Measurements from ENCODE around the gene FN1.
A peak's percentile ranks its signal among the peaks of the same experiment; 100 is the strongest.

DNA sequence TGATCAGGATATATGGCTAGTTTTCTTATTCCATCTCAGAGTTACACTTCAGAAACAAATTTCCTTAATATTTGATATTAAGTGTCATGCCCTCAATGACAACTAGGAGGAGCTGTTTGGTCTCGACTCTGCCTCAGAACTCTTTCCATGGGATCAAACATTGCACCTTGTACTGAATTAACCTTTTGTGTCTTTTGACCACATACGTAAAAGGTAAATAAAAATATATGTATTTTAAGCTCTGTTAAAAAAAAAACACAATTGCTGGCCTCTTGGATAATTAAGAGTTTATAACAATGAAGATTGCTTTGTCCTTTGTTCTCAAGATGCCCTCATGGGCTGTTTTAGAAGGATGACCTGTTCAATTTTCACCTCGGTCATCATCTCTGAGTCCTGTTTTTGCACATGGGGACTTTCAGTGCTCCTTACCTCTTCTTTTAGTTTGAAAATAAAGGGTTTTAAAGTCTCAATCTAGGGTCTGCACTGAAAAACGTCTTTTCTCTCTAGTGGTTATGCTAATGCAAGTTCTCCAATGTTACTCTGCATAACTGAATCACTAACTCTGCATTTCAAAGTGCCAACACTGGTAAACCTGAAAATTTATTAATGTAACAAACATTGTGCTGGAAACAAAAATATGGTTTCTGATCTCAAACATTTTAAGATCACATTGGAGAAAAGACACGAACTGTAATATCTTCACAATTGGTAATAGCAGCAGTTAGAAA lies 18.8 kb upstream of the FN1 start:
- TF ChIP-seq, protein P1, sequence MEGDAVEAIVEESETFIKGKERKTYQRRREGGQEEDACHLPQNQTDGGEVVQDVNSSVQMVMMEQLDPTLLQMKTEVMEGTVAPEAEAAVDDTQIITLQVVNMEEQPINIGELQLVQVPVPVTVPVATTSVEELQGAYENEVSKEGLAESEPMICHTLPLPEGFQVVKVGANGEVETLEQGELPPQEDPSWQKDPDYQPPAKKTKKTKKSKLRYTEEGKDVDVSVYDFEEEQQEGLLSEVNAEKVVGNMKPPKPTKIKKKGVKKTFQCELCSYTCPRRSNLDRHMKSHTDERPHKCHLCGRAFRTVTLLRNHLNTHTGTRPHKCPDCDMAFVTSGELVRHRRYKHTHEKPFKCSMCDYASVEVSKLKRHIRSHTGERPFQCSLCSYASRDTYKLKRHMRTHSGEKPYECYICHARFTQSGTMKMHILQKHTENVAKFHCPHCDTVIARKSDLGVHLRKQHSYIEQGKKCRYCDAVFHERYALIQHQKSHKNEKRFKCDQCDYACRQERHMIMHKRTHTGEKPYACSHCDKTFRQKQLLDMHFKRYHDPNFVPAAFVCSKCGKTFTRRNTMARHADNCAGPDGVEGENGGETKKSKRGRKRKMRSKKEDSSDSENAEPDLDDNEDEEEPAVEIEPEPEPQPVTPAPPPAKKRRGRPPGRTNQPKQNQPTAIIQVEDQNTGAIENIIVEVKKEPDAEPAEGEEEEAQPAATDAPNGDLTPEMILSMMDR (IDR thresholded peaks at IDR 0.05 in 2 of 3, conservative IDR thresholded peaks at IDR 0.05 in 1 of 3; ENCODE audit: borderline replicate concordance in 1 of 3, insufficient read depth in 1 of 3, low read depth in 2 of 3, low read length in 2 of 3), result peak; percentile 64 to 75 (median 72); a peak in 5 of 6 replicates
- TF ChIP-seq, protein P2, sequence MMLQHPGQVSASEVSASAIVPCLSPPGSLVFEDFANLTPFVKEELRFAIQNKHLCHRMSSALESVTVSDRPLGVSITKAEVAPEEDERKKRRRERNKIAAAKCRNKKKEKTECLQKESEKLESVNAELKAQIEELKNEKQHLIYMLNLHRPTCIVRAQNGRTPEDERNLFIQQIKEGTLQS (IDR thresholded peaks at IDR 0.05), result no peak
- TF ChIP-seq SP1 (IDR thresholded peaks at IDR 0.05; ENCODE audit: low read depth), result no peak
- no peak for TF ChIP-seq ZNF274 (IDR thresholded peaks at IDR 0.05; ENCODE audit: low read depth, low read length)
- TF ChIP-seq POLR2A (IDR thresholded peaks at IDR 0.05; ENCODE audit: borderline replicate concordance, extremely low read depth, insufficient read depth, insufficient read length), result no peak
- TF ChIP-seq EZH2phosphoT487 (IDR thresholded peaks at IDR 0.05; ENCODE audit: borderline replicate concordance), result no peak
- no peak for TF ChIP-seq JUND (IDR thresholded peaks at IDR 0.05)
- TF ChIP-seq, protein P3, sequence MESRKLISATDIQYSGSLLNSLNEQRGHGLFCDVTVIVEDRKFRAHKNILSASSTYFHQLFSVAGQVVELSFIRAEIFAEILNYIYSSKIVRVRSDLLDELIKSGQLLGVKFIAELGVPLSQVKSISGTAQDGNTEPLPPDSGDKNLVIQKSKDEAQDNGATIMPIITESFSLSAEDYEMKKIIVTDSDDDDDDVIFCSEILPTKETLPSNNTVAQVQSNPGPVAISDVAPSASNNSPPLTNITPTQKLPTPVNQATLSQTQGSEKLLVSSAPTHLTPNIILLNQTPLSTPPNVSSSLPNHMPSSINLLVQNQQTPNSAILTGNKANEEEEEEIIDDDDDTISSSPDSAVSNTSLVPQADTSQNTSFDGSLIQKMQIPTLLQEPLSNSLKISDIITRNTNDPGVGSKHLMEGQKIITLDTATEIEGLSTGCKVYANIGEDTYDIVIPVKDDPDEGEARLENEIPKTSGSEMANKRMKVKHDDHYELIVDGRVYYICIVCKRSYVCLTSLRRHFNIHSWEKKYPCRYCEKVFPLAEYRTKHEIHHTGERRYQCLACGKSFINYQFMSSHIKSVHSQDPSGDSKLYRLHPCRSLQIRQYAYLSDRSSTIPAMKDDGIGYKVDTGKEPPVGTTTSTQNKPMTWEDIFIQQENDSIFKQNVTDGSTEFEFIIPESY (IDR thresholded peaks at IDR 0.05; ENCODE audit: extremely low read depth, insufficient replicate concordance, low read length), result no peak
- no peak for TF ChIP-seq POLR2AphosphoS5 (IDR thresholded peaks at IDR 0.05; ENCODE audit: low read depth, low read length)
- TF ChIP-seq, protein P4, sequence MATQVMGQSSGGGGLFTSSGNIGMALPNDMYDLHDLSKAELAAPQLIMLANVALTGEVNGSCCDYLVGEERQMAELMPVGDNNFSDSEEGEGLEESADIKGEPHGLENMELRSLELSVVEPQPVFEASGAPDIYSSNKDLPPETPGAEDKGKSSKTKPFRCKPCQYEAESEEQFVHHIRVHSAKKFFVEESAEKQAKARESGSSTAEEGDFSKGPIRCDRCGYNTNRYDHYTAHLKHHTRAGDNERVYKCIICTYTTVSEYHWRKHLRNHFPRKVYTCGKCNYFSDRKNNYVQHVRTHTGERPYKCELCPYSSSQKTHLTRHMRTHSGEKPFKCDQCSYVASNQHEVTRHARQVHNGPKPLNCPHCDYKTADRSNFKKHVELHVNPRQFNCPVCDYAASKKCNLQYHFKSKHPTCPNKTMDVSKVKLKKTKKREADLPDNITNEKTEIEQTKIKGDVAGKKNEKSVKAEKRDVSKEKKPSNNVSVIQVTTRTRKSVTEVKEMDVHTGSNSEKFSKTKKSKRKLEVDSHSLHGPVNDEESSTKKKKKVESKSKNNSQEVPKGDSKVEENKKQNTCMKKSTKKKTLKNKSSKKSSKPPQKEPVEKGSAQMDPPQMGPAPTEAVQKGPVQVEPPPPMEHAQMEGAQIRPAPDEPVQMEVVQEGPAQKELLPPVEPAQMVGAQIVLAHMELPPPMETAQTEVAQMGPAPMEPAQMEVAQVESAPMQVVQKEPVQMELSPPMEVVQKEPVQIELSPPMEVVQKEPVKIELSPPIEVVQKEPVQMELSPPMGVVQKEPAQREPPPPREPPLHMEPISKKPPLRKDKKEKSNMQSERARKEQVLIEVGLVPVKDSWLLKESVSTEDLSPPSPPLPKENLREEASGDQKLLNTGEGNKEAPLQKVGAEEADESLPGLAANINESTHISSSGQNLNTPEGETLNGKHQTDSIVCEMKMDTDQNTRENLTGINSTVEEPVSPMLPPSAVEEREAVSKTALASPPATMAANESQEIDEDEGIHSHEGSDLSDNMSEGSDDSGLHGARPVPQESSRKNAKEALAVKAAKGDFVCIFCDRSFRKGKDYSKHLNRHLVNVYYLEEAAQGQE (IDR thresholded peaks at IDR 0.05; ENCODE audit: low read depth), result no peak
- no peak for TF ChIP-seq EGR1 (IDR thresholded peaks at IDR 0.05; ENCODE audit: low read depth)
- TF ChIP-seq EZH2 (IDR thresholded peaks at IDR 0.05), result no peak
